GM18499 (cell line): ENCODE measurements around the gene MYMK.

Experiments
- ATAC-seq: cut with Tn5 transposase; IDR thresholded peaks from one replicate; pipeline ENCODE4 v1.9.1; 2021; ENCODE audit warnings: moderate number of reproducible peaks; ENCODE audit not compliant: insufficient read depth, unreplicated experiment

The MYMK gene

DNA sequence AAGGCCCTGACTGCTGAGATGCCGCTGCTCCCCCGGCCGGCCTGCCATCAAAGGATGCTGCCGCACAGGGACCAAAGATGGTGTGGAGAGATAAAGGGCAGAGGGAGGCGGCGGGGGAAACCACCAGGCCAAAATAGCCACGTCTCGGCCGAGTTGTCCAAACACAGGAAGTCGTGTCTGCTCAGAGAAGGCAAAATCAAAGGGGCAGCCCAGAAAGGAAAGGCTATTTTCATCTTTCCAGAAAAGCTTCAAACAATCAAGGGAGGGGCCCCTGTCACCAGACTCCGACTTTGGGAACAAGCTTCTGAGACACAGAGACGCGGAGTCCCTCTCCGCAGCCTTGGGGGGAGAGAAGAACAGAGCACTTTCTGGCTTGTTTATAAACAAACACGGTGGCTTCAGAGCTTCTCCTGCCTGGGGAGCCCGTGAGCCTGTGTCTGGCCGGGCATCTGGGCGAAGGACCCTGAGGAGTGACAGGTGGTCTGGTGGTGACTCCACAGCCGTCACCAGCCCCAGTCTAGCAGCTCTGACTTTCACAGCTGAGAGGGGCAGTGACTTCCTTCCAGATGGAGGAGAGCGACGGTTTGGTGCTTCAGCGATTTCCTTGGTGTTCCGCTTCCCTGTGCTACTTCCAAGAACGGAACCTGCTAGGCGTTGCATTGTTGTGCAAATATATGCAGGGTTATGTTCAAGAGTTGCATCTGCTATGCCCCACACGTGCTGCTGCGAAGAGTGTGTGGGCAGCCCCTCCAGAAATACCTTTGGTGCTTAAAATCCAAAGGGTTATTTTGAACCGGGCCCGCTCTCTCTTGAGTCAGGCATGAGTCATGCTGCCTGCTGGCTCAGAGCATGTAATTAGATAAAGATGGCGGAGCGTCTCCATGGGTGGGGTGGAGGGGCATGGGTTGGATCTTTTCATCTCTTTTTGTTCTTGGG lies 33.7 kb upstream of the MYMK start:
- no peak for ATAC-seq

DNA sequence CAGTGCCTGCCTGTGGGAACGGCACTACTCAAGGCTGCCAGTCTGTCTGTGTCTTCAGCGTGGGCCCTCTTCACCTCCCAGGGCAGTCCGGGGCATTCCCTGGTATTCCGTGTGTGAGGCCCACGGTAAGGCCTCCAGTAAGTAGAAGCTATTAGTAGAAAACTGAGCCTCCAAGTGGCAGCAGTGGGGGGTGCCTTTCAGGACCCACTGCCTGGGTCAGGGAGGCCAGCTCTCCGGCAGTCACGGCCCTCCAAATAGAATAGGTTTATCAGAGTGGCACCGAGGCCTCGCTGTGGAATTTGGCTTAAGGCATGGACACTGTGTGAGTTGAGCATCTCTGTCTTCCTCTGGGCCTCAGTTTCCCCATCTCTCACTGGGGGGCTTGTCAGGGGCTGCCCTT lies 32.8 kb upstream of the MYMK start:
- ATAC-seq = no peak

DNA sequence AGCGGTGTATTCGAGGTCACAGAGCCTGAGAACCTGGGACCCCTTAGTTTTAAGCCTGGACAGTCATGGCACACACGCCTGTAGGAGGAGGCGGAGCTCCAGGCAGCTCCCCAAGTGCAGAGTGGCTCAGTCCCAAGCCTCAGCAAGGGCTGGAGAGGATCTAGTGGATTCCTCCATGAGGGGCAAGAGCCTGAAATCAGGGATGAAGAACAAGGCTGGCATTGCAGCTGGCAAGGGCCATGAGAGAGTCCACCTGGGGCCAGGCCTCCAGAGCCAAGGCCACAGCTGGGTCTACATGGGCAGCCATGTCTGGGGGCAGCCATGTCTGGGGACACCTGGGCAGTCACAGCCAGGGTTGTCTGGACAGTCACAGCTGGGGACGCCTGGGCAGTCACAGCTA lies 31.6 kb upstream of the MYMK start:
- ATAC-seq = no peak

DNA sequence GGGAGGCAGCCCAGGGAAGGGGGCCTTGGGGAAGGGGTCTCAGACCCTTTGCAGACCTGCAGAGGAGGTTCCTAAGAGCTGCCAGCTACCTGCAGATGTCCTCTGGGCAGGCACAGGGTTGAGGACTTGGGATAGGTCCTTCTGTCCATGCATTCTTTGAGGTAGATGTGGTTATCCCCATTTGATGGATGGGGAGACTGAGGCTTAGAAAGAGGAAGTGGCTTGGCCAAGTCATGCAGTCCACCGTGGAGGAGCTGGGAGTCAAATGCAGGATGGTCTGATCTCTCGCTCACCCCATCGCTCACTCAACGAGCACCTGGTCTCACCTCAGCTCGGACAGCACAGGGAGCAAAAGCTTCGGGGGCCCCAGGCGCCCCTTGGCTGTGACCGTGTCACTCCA lies 30.0 kb upstream of the MYMK start:
- ATAC-seq = no peak

DNA sequence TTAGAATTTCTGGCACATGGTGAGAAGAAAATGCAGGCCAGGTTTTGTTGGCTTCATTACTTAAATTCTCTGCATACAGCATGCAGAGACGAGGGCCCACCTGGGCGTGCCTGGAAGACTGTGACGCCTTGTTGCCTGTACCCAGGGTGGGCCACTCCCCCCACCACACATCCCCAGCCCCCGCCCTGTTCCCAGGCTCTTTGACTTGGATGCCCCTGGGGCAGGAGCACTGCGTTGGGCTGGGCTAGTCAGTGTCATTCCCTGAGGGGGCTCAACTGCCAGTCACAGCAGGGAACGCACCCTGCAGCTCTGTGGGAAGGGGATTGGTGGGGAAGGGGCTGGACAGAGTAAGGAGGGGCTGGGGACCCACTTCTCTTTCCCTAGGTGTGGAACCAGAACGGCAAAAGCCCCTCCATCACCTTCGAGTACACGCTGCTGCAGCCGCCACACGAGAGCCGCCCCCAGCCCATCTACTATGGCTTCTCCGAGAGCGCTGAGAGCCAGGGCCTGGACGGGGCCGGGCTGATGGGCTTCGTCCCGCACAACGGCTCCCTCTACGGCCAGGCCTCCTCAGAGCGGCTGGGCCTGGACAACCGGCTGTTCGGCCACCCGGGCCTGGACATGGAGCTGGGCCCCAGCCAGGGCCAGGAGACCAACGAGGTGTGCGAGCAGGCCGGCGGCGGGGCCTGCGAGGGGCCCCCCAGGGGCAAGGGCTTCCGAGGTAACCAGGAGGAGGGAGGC lies 29.4 kb upstream of the MYMK start:
- no peak for ATAC-seq

DNA sequence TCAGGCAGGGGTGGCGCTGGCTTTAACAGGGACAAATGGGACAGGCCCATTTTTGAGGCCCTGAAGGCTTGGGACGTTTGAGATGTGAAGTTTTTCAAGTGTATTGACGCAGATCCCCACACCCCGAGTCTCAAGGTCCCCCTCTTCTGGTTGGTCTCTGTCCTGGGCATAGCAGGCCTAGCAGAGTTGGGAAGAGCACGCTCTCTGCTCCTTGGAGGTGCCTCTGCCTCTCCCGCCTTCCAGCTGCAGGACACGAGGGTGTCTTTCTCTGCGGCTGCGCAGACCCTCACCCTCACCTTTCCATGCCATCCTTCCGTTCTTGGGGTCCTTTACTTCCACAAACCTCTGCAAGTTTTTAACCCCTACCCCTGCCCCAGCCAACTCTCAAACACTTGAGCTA lies 28.4 kb upstream of the MYMK start:
- ATAC-seq = no peak

DNA sequence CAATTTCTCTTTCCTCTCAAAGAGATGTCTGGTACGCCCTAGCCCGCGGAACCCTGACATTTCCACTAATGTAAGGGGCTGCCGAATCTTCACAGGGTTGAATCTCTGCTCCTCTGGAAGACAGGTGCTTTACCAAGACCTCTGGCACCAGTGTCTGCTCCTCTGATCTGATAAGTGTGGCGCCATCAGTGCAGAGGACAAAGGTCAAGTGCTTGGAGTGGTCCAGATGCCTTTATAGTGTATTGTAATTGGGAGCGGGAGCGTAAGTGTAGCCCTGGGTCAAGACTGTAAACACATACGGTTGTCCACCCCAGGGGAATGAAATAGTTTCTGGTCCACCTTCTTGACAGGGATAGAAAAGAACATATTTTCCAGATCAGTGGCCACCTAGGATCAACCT lies 27.5 kb upstream of the MYMK start:
- no peak for ATAC-seq

DNA sequence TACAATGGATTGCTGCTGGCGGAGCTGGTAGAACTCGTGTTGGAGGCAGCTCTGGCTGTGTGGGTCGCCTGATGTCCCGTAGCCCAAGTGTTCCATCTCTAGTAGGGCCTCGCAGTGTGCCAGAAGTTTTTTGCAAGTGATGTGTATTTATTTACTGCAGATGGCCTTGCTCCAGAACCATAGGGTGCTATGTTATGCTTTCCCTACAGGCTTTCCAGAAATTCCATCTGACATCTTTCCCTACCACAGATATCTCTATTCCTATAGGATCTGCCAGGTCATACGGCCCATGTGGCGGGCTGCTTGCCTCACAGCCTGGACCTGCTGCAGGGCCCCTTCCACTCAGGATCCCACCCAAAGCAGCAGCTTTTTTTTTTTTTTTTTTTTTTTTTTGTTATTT lies 26.7 kb upstream of the MYMK start:
- ATAC-seq = no peak

DNA sequence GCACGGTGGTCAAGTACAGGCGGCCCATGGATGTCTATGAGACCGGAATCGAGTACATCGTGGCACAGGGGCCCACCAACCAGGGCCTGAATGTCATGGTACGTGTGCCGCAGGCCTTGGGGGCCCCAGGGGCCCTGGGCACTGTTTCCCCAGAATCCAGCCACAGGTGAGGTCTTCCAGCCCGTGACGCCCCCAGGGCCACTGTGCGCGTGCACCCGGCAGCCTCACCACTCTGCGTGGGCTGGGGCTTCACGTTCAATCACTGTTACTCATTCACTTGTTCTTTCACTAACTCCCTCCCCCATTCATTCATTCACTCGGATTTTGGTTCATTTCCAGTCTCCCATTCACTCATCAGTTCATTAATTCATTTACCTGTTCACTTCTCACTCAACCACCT lies 22.4 kb upstream of the MYMK start:
- ATAC-seq = no peak

DNA sequence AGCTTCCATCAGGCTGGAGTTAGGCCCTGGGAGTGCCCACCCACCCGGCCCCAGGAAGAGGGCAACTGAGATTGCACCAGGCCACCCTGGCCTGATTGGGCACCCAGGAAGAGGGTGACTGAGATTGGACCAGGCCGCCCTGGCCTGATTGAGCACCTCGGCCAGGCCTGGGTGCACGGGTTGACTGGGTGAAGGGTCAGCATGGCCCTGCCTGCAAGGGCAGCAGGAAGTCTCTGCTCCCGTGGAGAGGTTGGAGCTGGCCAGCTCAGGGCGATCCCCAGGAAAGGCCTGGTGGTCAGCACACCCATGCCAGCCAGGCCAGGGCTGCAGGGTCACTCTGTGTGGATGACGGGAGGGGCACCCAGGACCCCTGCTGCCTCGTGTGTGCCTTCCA lies 21.5 kb upstream of the MYMK start:
- no peak for ATAC-seq

DNA sequence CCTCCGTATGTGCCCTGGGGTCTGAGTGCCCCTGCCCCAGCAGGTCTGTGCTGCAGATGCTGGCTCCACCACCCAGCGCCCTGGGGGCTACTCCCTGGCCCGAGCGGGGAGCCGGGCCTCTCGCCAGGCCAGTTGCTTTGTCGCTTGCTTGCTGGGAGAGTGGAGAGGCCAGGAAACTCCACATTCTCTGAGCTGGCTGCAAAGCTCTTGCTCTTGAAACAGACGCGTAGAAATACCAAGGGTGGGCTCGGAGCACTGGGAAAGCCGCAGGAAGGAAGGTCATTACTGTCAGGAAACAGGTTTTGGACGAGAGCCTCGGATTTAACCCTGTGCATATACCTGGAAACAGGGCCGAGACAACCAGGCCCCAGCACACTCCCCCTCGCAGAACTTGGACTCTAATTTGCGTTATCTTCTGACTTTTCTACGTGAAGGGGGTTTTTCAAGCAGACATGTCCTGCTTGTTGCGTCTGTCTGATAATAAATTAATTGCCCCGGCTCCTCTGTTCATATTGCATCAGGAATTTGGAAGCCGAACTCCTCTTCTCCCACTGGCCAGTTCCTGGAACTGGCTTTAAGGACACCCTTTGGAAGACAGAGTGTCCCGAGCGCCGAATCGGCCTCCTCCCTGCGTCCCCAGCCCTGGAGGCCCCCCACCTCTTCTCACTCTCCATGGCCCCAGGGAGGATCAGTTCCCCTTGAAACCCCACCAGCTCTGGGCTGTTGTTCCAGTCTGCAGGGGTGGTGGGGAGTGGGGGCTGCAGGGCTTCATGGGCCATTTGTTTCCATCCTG lies 20.9 kb upstream of the MYMK start:
- ATAC-seq = no peak

DNA sequence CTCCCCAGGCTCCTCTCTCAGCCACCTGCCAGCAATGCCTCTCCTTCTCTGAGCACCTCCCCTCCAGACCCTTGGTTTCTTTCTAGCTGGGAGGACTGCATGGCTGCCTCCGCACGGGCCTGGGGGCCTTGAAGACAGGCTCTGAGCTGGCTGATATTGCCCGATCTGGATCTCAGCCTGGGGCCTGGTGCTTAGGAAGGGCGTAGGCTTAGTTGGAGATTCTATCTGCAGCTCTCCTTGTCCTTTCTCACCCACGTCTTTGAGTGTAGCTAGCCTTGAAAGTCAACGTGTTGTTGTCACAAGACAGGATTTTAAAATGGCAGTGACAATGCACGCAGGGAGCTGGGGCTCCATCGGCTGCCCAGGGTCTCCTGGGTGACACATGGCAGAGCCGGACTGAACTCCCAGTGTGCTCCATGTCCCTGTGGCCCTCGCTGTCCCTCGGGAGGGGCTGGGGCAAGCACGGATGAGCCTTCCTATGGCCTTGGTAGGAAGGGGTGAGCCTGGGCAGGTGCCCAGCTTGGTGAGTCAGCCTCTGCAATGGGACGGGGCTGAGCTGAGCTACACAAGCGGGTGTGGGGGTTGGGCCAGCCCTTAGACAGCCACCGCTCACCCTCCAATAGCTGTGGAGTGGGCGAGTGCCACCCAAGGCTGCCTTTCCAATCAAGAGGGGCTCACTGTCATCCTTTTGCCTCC lies 19.2 kb upstream of the MYMK start:
- ATAC-seq = no peak

DNA sequence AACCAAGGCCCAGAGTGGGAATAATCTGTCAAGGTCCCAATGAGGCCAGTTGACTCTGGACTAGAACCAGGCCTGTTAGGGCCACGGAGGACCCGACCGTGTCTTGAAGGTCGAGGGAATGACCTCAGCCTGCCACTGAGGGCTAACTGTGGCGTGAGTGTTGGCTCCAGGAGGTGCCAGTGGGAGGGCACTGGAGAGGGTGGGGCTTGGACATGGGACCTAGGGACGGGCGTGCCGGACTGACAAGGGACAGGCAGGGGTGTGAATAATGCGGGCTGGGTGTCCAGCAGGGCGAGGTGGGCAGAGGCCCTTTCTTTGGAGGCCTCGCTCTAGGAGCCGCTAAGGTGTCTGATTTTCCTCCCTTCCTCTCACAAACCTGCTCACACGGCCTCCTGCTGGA lies 17.2 kb upstream of the MYMK start:
- ATAC-seq = no peak

DNA sequence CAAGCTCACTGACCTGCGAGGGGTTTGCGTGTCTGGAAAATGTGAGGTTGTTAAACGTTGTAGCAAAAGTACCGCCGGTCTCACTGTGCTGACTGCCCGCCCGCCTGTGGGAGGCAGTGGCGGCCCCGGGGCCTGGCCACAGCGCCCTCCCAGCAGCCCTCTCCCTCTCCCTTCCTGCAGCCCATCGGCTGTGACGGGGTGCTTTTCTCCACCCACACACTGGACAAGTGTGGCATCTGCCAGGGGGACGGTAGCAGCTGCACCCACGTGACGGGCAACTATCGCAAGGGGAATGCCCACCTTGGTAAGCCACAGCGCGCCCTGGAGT lies 15.9 kb upstream of the MYMK start:
- no peak for ATAC-seq

DNA sequence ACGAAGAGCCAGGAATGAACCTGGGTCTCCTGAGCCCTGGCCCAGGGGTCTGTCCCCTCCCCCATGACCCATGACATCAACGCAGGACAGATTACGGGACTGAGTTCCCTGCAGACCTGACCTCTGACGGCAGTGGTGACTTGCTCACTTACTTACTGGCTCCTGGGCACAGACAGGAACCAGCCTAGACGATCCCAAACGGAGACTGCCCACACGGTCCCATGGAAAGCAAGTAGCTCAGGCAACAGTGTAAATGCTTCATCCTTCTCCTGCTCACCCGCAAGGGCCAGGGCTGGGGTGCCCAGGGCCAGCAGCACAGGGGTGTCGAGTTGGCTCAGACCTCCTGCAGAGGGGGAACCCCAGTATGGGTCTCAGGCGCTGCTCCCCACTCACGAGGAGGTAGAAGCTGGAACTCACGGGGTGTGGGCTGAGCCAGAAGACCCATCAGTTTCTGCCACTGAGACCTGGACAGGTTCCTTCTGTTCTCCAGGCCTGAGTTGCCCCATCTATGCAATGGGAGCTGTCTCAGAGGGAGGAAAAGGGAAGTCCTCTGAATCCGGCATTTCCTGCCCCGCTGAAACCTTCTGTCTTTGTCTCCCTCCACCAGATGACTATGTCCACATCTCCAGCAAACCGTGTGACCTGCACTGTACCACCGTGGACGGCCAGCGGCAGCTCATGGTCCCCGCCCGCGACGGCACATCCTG lies 15.4 kb upstream of the MYMK start:
- no peak for ATAC-seq

DNA sequence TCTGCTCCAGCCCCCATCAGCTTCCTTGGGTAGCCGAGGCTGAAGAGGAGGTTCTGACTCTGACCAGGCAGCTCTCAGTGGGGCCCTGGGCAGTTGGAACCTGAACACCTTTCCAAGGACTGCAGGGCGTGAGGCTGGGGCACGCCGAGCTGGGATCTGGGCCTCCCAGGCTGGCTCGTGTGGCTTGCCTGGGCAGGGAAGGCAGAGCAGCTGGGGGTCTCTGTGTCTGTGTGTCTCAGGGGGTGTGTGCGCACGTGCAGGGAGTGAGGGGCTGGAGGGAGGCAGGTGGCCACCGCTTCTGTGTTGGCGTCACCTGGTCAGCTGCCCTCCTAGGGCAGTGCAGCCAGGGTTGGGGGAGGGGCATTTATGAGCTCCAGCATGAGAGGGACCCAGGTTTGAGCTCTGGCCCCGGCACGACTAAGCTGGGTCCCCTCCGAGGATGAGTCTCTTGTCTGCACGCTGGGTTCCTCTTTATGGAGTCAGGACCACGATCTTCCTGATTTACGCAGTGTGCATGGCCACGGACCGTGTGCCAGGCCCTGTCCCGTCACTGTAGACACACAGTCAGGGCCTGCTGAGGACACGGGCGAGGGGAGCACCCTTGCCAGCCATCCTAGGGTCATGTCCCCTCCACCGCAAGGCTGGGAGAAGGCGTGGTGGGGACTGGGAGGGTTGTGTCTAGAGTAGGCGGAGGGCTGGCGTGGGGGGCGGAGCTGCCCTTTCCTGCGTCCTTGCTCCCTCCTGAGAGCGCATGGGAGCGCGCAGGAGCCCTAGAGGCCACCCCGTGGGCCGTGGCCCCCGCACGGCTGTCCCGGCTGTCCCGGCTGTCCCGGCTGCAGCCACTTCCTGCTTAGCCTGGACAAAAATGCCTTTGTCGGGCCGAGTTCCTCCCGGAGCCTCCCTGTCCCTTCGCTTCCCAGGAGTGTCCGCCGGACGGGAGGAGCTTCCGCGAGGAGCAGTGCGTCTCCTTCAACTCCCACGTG lies 14.4 kb upstream of the MYMK start:
- ATAC-seq = no peak

DNA sequence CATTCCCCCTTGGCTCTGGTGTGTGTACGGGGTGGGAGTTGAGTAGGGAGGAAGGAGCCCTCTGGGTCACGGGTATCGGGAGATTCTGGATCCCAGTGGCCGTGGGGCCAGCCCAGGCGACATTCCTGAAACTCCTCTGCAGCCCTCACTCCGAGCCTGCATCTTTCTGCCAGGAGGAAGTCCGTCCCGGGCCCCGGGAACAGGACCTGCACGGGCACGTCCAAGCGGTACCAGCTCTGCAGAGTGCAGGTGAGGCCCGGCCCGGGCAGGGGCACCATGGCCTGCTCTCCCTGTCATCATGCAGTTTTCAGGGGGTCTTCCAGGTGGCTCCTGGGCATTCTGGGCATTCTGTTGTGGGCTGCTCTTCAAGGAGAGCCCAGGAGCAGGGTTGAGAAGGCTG lies 13.4 kb upstream of the MYMK start:
- no peak for ATAC-seq

DNA sequence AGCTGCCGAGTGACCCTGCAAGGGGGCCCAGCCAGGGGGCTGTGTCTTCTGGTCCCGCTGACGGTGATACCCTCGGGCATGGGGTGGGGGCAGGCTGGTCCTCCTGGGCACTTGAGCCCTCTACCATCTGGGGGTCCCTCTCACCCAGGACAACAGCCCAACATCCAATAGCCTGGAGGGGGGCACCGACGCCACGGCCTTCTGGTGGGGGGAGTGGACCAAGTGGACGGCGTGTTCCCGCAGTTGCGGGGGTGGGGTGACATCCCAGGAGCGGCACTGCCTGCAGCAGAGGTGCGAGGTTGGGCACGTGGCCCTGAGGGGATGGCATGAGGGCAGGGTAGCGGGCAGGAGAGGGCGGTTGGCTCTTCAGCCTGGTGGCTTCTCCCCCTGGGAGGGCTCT lies 12.5 kb upstream of the MYMK start:
- no peak for ATAC-seq

DNA sequence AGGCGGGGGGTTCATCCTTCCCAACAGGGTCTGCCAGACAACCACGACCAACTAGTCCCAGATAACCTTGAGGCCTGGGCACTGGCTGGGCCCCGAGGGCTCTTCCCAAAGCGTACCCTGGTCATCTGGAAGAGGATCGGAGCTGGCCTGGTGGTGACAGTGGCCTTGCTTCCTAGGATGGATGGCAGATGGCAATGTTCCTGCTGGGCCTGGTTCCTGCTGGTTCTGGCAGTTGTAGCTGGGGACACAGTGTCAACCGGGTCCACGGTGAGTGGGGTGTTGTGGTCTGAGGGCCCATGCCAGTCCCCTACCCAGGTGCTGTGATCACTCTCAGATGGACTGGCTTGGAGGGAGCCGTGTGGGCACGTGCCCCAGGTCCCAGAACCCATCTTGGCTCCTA lies 11.8 kb upstream of the MYMK start:
- no peak for ATAC-seq
